ENCODE measurements around the gene EME1. TPM values are rescaled to one million over a fixed set of nuclear protein-coding genes. Genes with fewer than 3 reads are reported as not detected.
"Not testable (repeated sequence)": the region's sequence is repeated elsewhere in the genome, so short reads cannot be mapped to it uniquely, and the experiment has no call there.

The EME1 gene
- total RNA-seq, 1 experiment from 2014 or later: 20.8 TPM

GRCh38 chr17:50382931-50383330 is 9.9 kb downstream of the EME1 start:
- Histone ChIP-seq H3K27ac (no peak overlapping the region), H3K9me3 (replicated peaks) (no peaks in the 10 kb centered on the region), H3K36me3 (peaks cover 55% of the 10 kb centered on the region), H3K27me3 (no peaks in the 10 kb centered on the region), H3K4me1 (no peaks in the 10 kb centered on the region), H3K4me3 (no peak overlapping the region)
- DNase-seq: no peak

DNA sequence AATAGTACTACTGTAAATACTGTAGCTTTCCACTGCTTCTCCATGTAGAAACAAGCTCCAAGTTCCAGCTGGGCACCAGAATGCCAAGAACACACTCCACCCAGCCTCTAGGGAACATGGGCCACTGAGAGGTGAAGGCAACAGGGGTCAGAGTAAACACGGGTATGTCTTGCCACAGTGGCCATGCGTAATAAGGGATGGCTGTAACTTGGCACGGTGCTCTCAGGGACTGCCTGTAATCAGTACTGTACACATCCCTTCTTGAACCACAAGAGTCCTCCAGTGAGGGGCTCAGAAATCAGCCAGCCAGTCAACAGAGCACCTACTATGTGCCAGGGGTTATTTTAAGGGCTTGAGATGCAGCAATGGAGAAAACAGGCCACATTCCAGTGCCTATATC is 13.5 kb downstream of the EME1 start:
- H3K27me3 ChIP-seq: no peaks in the 10 kb centered on the region
- DNase-seq: no peak
- no peak overlapping the region for H3K27ac ChIP-seq
- no peaks in the 10 kb centered on the region for H3K9me3 ChIP-seq (replicated peaks)
- H3K36me3 ChIP-seq: peaks cover 64% of the 10 kb centered on the region
- H3K4me1 ChIP-seq: no peaks in the 10 kb centered on the region
- no peak overlapping the region for H3K4me3 ChIP-seq

- no peak for DNase-seq
- H3K27ac ChIP-seq: no peak overlapping the region
These were observed 15.7 kb downstream of the EME1 start for GRCh38 chr17:50388728-50389127.

DNA sequence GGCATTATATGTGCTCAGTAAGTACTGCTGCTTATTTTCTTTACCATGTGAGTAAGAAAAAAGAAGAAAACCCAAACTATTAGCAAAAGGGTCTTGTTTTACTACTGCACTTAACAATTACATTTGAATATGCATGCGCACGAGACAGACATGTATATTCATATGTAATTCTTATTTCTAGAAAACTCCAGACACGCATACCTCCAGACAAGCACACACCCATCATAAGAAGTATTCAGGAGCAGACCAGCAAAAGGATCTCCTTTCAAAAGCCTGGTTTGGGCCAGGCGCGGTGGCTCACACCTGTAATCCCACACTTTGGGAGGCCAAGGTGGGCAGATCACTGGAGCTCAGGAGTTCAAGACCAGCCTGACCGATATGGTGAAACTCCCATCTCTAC is 16.5 kb downstream of the EME1 start:
- no peak overlapping the region for H3K27ac ChIP-seq
- H3K36me3 ChIP-seq: peaks cover 75% of the 10 kb centered on the region
- no peaks in the 10 kb centered on the region for H3K27me3 ChIP-seq
- no peaks in the 10 kb centered on the region for H3K9me3 ChIP-seq (replicated peaks)
- H3K4me1 ChIP-seq: no peaks in the 10 kb centered on the region
- no peak overlapping the region for H3K4me3 ChIP-seq
- DNase-seq: no peak

More at GRCh38 chr17:50388728-50389127, 15.7 kb downstream of the EME1 start:
- H3K9me3 ChIP-seq (replicated peaks): no peaks in the 10 kb centered on the region
- no peaks in the 10 kb centered on the region for H3K27me3 ChIP-seq
- H3K36me3 ChIP-seq: peaks cover 69% of the 10 kb centered on the region
- H3K4me3 ChIP-seq: no peak overlapping the region
- H3K4me1 ChIP-seq: no peaks in the 10 kb centered on the region

DNA sequence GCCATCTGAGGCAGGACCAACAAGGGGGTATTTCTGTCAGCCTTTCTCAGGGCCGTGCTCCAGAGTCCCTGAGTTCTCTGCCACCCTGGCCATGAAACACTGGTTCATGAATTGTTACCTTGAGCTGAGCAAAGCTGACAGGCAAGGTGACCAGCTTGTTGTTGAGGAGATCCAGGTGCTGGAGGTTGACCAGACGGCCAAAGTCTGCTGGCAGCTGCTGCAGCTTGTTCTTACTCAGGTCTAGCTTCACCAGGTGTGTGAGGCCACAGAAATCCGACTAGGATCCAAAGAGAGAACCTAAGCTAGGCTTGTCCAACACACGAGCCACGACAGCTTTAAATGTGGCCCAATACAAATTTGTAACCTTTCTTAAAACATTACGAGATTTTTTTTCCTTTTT is 19.6 kb downstream of the EME1 start:
- H3K27ac ChIP-seq: no peak overlapping the region
- peaks cover 62% of the 10 kb centered on the region for H3K36me3 ChIP-seq
- H3K4me3 ChIP-seq: no peak overlapping the region
- H3K9me3 ChIP-seq (replicated peaks): no peaks in the 10 kb centered on the region
- H3K4me1 ChIP-seq: no peaks in the 10 kb centered on the region
- no peaks in the 10 kb centered on the region for H3K27me3 ChIP-seq
- no peak for DNase-seq

DNA sequence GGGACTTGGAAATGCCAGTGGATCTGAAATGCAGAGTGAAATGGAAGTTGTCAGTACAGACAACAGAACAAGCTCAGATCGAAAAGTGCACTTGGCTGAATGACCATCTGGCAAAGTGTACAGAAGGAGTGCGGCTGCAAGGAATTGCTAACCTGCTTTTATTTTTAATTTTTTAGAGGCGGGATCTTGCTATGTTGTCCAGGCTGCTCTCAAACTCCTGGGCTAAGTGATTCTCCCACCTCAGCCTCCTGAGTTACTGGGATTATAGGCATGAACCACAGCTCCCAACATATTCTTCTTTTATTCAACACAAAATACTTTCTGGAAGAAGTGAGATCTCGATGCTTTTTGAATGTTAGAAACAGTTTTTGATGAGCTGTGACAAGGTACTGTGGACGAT is 20.7 kb downstream of the EME1 start:
- peaks cover 58% of the 10 kb centered on the region for H3K36me3 ChIP-seq
- no peaks in the 10 kb centered on the region for H3K9me3 ChIP-seq (replicated peaks)
- no peak for DNase-seq
- no peaks in the 10 kb centered on the region for H3K27me3 ChIP-seq
- 0 out of 2 replicates have a peak, but pooled peaks cover 3% of the 10 kb centered on the region for H3K4me1 ChIP-seq
- H3K4me3 ChIP-seq: no peak overlapping the region
- no peak overlapping the region for H3K27ac ChIP-seq

DNA sequence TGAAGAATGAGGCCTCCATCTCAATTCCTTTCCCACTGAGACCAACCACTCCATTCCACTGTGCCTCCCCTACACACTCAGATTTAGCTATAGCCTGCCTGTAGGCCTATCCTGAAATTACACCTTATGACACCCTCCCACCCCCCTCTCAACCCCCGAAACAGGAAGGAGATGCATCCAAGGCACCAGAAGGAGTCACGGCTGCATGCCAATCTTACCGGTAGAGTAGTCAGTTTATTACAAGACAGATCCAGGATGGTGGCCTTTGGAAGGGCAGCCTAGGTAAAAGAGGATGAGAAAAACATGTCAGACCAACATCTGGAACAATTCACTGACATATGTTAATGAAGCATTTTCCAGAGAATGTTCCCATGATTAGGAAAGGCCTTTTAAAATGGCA is 21.7 kb downstream of the EME1 start:
- no peak for DNase-seq
- no peaks in the 10 kb centered on the region for H3K9me3 ChIP-seq (replicated peaks)
- H3K4me1 ChIP-seq: 0 out of 2 replicates have a peak, but pooled peaks cover 3% of the 10 kb centered on the region
- no peak overlapping the region for H3K27ac ChIP-seq
- no peaks in the 10 kb centered on the region for H3K27me3 ChIP-seq
- no peak overlapping the region for H3K4me3 ChIP-seq
- H3K36me3 ChIP-seq: peaks cover 48% of the 10 kb centered on the region

DNA sequence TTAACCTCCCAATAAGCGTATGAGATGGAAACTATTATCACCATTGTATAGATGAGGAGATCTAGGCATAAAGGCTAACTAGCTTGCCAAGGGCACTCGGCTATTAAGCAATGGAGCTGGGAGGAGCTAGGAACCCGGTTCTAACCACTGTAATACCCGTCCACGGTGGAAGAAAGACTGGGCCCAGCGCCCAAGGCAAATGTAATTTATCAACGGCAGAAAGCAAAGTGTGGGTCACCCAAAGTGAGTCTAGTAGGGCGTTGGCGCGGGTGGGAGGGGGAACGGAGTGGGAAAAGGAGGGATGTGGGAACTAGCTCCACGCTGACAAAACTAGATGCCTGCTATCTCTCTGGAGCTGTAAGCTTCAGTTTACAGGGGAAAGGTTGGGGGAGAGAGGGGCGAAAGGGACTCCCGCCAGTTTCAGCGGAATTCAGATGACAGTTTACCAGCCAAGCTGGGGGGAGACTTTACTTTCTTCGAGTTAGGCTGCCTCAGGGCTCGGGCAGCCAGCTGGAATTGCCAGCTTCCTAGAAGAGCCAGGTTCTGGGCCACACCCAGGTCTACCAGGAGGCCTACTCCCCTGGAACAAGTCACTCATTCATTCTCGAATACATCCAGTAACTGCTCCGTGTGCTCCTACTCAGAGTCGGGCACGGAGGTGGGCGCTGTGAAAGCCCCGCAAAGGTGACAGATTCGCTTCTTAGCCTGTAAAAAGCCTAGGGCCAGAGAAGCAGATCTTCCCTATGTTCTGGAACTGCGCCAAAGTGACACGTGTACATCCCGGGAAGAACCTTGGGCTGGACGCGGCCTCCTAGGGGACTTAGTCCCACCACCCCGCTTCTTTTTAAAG is 23.5 kb downstream of the EME1 start:
- H3K27ac ChIP-seq: peak overlapping the region; percentile 78
- no peaks in the 10 kb centered on the region for H3K9me3 ChIP-seq (replicated peaks)
- H3K36me3 ChIP-seq: peaks cover 39% of the 10 kb centered on the region
- no peaks in the 10 kb centered on the region for H3K27me3 ChIP-seq
- peak; percentile 35 to 51 for DNase-seq
- H3K4me1 ChIP-seq: 0 out of 2 replicates have a peak, but pooled peaks cover 3% of the 10 kb centered on the region
- peak overlapping the region; percentile 92 for H3K4me3 ChIP-seq

GRCh38 chr17:50397111-50397918 is 24.3 kb downstream of the EME1 start, which contains the start of gene LRRC59:
TSS of gene LRRC59 (minus strand) at chr17:50397523. CDS start at chr17:50397317, 206 bp downstream.
- Histone ChIP-seq H3K9me3 (replicated peaks) (no peaks in the 10 kb centered on the region), H3K36me3 (peaks cover 30% of the 10 kb centered on the region), H3K4me1 (0 out of 2 replicates have a peak, but pooled peaks cover 3% of the 10 kb centered on the region), H3K27me3 (no peaks in the 10 kb centered on the region), H3K4me3 (peak within 1 kb of the TSS; percentile 92), H3K27ac (peak within 1 kb of the TSS; percentile 78)
- DNase-seq: peak; percentile 83 to 86

DNA sequence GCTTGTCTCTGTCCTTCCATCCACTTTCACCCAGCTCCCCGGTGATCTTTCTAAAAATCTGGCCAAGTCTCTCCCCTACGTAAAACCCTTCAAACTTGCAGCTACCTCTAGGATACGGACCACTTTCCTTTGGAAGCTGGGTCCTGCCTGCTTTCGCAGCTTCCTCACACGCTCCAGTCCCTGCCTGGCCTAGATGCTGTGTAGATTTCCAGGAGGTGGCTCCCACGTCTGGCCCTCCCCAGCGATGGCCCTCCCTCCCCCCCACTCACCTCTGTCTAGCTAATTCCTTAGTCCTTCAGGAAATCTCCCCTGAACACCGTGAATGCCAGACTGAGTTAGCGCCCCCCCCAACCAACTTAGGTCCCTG is 24.9 kb downstream of the EME1 start:
- peak overlapping the region; percentile 92 for H3K4me3 ChIP-seq
- H3K36me3 ChIP-seq: peaks cover 25% of the 10 kb centered on the region
- H3K9me3 ChIP-seq (replicated peaks): no peaks in the 10 kb centered on the region
- peak overlapping the region; percentile 78; the same call in 1 of the 2 replicates for H3K27ac ChIP-seq
- H3K4me1 ChIP-seq: 0 out of 2 replicates have a peak, but pooled peaks cover 3% of the 10 kb centered on the region
- DNase-seq: peak in 1 of 2 experiments; percentile 9
- H3K27me3 ChIP-seq: no peaks in the 10 kb centered on the region

GRCh38 chr17:50398672-50399071 is 25.6 kb downstream of the EME1 start:
- not testable (repeated sequence) for DNase-seq; H3K4me1 ChIP-seq; H3K27ac ChIP-seq; H3K9me3 ChIP-seq (replicated peaks); H3K4me3 ChIP-seq; H3K27me3 ChIP-seq
- H3K36me3 ChIP-seq: peaks cover 18% of the 10 kb centered on the region; the same call in 1 of the 2 replicates

- not testable (repeated sequence) for H3K4me3 ChIP-seq
These were observed 26.6 kb downstream of the EME1 start for GRCh38 chr17:50399591-50399990.

DNA sequence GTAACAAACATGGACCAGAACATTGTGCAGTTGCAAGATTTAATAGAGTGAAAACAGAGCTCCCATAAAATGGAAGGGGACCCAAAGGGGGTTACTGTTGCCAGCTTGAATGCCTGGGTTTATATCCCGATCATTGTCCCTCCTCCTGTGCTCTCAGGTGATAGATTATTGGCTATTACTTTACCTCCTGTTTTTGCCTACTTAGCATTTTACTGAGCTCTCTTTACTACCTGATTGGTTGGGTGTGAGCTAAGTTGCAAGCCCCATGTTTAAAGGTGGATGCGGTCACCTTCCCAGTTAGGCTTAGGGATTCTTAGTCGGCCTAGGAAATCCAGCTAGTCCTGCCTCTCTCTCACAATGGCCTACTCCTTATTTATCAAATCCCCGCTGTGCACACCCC is 32.3 kb downstream of the EME1 start:
- H3K27me3 ChIP-seq; H3K4me3 ChIP-seq; DNase-seq; H3K36me3 ChIP-seq; H3K27ac ChIP-seq; H3K4me1 ChIP-seq; H3K9me3 ChIP-seq (replicated peaks): not testable (repeated sequence)

More at GRCh38 chr17:50399591-50399990, 26.6 kb downstream of the EME1 start:
- H3K36me3 ChIP-seq: peaks cover 11% of the 10 kb centered on the region; the same call in 1 of the 2 replicates
- H3K9me3 ChIP-seq (replicated peaks); H3K27ac ChIP-seq; H3K27me3 ChIP-seq; H3K4me1 ChIP-seq; DNase-seq: not testable (repeated sequence)

- no peak overlapping the region for H3K4me3 ChIP-seq
- DNase-seq: no peak
- H3K9me3 ChIP-seq (replicated peaks): no peaks in the 10 kb centered on the region
- no peaks in the 10 kb centered on the region for H3K27me3 ChIP-seq
- H3K36me3 ChIP-seq: no peaks in the 10 kb centered on the region
- no peak overlapping the region for H3K27ac ChIP-seq
- no peaks in the 10 kb centered on the region for H3K4me1 ChIP-seq
These were observed 33.5 kb downstream of the EME1 start for GRCh38 chr17:50406578-50406977.

DNA sequence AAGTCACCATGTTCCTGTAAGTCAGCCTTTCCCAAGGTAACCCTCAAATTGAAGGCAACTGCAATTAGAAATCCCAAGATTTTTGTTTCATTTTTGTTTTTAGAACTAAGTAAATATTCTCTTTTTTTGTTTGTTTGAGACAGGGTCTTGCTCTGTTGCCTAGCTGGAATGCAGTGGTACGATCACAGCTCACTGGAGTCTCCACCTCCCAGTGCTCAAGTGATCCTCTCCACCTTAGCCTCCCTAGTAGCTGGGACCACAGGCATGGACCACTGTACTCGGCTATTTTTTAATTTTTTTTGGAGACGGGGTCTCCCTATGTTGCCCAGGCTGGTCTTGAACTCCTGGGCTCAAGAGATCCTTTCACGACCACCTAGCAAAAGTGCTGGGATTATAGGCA is 34.9 kb downstream of the EME1 start:
- Histone ChIP-seq H3K4me3 (no peak overlapping the region), H3K9me3 (replicated peaks) (no peaks in the 10 kb centered on the region), H3K4me1 (no peaks in the 10 kb centered on the region), H3K36me3 (no peaks in the 10 kb centered on the region), H3K27ac (no peak overlapping the region), H3K27me3 (no peaks in the 10 kb centered on the region)
- DNase-seq: no peak

Measured in SJCRH30 (cell line).